ENCODE measurements around the gene MSI2. TPM values are rescaled to one million over a fixed set of nuclear protein-coding genes. Genes with fewer than 3 reads are reported as not detected.

MSI2 gene
- total and polyA plus RNA-seq, 12 donors, result 25.5 to 135 (median 121) TPM

GRCh38 chr17:57521606-57522005, 265.3 kb downstream of the MSI2 start:
- TF ChIP-seq CTCF (IDR thresholded peaks at IDR 0.05), result no peak
- WGBS, 2 donors, result 93 to 95% methylated on average over 7 of the region's 7 CpGs
- Histone ChIP-seq H3K4me1 (peaks cover 10 to 67% (median 39%) of the 10 kb centered on the region in 9 donors), H3K4me3 (no peak overlapping the region), H3K9me3 (no peaks in the 10 kb centered on the region), H3K27ac (peak overlapping the region in 2 of 10 donors; percentile 10 to 20), H3K27me3 (no peaks in the 10 kb centered on the region), H3K36me3 (no peaks in the 10 kb centered on the region)
- intact Hi-C loops (cut with DNase I), result loop anchor here in 1 of 10 donors (10.0 kb wide), 1 partner anchor 287 kb away; no protein-coding TSS in a partner anchor
- ATAC-seq (no peak), DNase-seq (no peak)

GRCh38 chr17:57522042-57523005, 266.0 kb downstream of the MSI2 start:
- Histone ChIP-seq H3K9me3 (no peaks in the 10 kb centered on the region), H3K4me1 (peaks cover 10 to 69% (median 35%) of the 10 kb centered on the region in 9 donors), H3K27me3 (no peaks in the 10 kb centered on the region), H3K27ac (peak overlapping the region in 3 of 10 donors; percentile 10 to 20 (median 12)), H3K4me3 (no peak overlapping the region), H3K36me3 (no peaks in the 10 kb centered on the region)
- intact Hi-C loops (cut with DNase I), result loop anchor here in 1 of 10 donors (10.0 kb wide), 1 partner anchor 288 kb away; no protein-coding TSS in a partner anchor
- no peak for ATAC-seq
- WGBS, 2 donors, result 61 to 71% methylated on average over 10 of the region's 10 CpGs
- TF ChIP-seq CTCF (IDR thresholded peaks at IDR 0.05), result no peak
- no peak for DNase-seq

- peak; percentile 72 to 74 for DNase-seq
- no peak for TF ChIP-seq CTCF (IDR thresholded peaks at IDR 0.05)
- peak; percentile 56 to 93 (median 86) for ATAC-seq
- Histone ChIP-seq H3K27me3 (no peaks in the 10 kb centered on the region), H3K27ac (peak overlapping the region in 4 of 10 donors; percentile 16 to 41 (median 25)), H3K9me3 (no peaks in the 10 kb centered on the region), H3K36me3 (peaks cover 0 to under 1% (median 0%) of the 10 kb centered on the region in 9 donors), H3K4me1 (peaks cover 6 to 63% (median 26%) of the 10 kb centered on the region in 9 donors), H3K4me3 (no peak overlapping the region)
- intact Hi-C loops (cut with DNase I), result loop anchor here in 1 of 10 donors (10.0 kb wide), 1 partner anchor 289 kb away; no protein-coding TSS in a partner anchor
- 70 to 75% methylated on average over 7 of the region's 7 CpGs for WGBS, 2 donors
These were observed 267.8 kb downstream of the MSI2 start for GRCh38 chr17:57523926-57524632.
